SK-N-SH (cell line): ENCODE data around the gene PYDC1. TPM values are rescaled to one million over a fixed set of nuclear protein-coding genes. Genes with fewer than 3 reads are reported as not detected.

Experiments
- CTCF ChIA-PET: fragments of 300-600, 350-600 bp; formaldehyde crosslinking; extraction: SDS; loops from one replicate; lab custom pipeline; 2021; lab: Yijun Ruan, JAX
- POLR2A ChIA-PET: fragments of 350-600 bp; sonication (Branson Sonifier 250); formaldehyde crosslinking; extraction: SDS; loops from one replicate; lab custom pipeline; 2020; ENCODE audit warnings: antibody characterized with exemption, inconsistent platforms; lab: Yijun Ruan, JAX
- DNase-seq: peaks from one replicate; pipeline ENCODE4 v3.0.0; 2012
- H2AFZ ChIP-seq: fragments of 200-600 bp; sonication (generic); 2 replicates; pipeline ENCODE4 v1.8.1; 2016; ENCODE audit warnings: antibody characterized with exemption, mild to moderate bottlenecking, low read depth
- H3F3A ChIP-seq: fragments of 200-600 bp; sonication (generic); replicated peaks from 2 replicates; pipeline ENCODE3; 2016; ENCODE audit warnings: antibody characterized with exemption, mild to moderate bottlenecking; ENCODE audit not compliant: insufficient read depth
- H3K27ac ChIP-seq, 2 experiments: fragments of 200-500 bp in 1 of 2; fragments of 200-600 bp in 1 of 2; sonication (Bioruptor generic) in 1 of 2; sonication (generic), shearing (Covaris generic) in 1 of 2; 2 replicates each; pipeline versions ENCODE4 v1.5.1 to v1.6.1; 2014 to 2016; ENCODE audit warnings: low read depth in 2 of 2, inconsistent platforms in 1 of 2, low read length in 1 of 2, mild to moderate bottlenecking in 1 of 2, mixed read lengths in 1 of 2
- H3K27me3 ChIP-seq: fragments of 200-600 bp; sonication (generic), shearing (Covaris generic); 2 replicates; pipeline ENCODE4 v1.6.1; 2016; ENCODE audit warnings: mixed run types; ENCODE audit not compliant: insufficient read depth
- H3K36me3 ChIP-seq, 2 experiments: fragments of 200-500 bp in 1 of 2; fragments of 200-600 bp in 1 of 2; sonication (Bioruptor generic) in 1 of 2; sonication (generic) in 1 of 2; replicated peaks in 1 of 2; 2 replicates each; pipeline versions ENCODE3 to v1.5.1; 2014 to 2016; ENCODE audit warnings: low read length in 1 of 2, mild to moderate bottlenecking in 1 of 2; ENCODE audit not compliant: insufficient read depth in 2 of 2, control insufficient read depth in 1 of 2
- H3K4me1 ChIP-seq, 2 experiments: fragments of 200-500 bp in 1 of 2; fragments of 200-600 bp in 1 of 2; sonication (Bioruptor generic) in 1 of 2; sonication (generic), shearing (Covaris generic) in 1 of 2; 2 replicates each; pipeline versions ENCODE4 v1.5.1 to v1.6.1; 2014 to 2016; ENCODE audit warnings: low read depth in 1 of 2, low read length in 1 of 2, mixed run types in 1 of 2; ENCODE audit not compliant: insufficient read depth in 2 of 2, control insufficient read depth in 1 of 2
- H3K4me2 ChIP-seq: fragments of 200-600 bp; sonication (generic), shearing (Covaris generic); 2 replicates; pipeline ENCODE4 v1.6.1; 2017; ENCODE audit warnings: mixed run types
- H3K4me3 ChIP-seq, 2 experiments: fragments of 200-500 bp in 1 of 2; fragments of 200-600 bp in 1 of 2; sonication (Bioruptor generic) in 1 of 2; sonication (generic), shearing (Covaris generic) in 1 of 2; 2 replicates each; pipeline versions ENCODE4 v1.5.1 to v1.8.1; 2014 to 2016; ENCODE audit warnings: low read depth in 2 of 2, inconsistent platforms in 1 of 2, low read length in 1 of 2, mild to moderate bottlenecking in 1 of 2, mixed read lengths in 1 of 2, moderate library complexity in 1 of 2
- H3K79me2 ChIP-seq: fragments of 200-600 bp; sonication (generic); 2 replicates; pipeline ENCODE4 v1.8.1; 2017; ENCODE audit warnings: mild to moderate bottlenecking; ENCODE audit not compliant: insufficient read depth
- H3K9ac ChIP-seq: fragments of 200-600 bp; sonication (generic); 2 replicates; pipeline ENCODE4 v1.6.1; 2017; ENCODE audit warnings: mixed run types
- H3K9me2 ChIP-seq: fragments of 200-600 bp; sonication (generic); 2 replicates; pipeline ENCODE4 v1.6.1; 2017; ENCODE audit warnings: mixed run types
- H3K9me3 ChIP-seq: fragments of 200-600 bp; sonication (generic); 2 replicates; pipeline ENCODE4 v1.6.1; 2017; ENCODE audit warnings: mixed run types, mild to moderate bottlenecking, moderate library complexity
- H4K20me1 ChIP-seq: fragments of 200-600 bp; sonication (generic); 2 replicates; pipeline ENCODE4 v1.6.1; 2017; ENCODE audit warnings: mild to moderate bottlenecking, mixed run types; ENCODE audit not compliant: insufficient read depth
- ELF1 ChIP-seq: IDR thresholded peaks from 2 replicates; pipeline ENCODE4 v1.4.0; 2012
- EP300 ChIP-seq, 2 experiments: IDR thresholded peaks; 2 replicates each; pipeline versions ENCODE4 v1.4.0 to v1.6.1; 2012; ENCODE audit warnings: borderline replicate concordance in 1 of 2, low read depth in 1 of 2, low read length in 1 of 2
- EZH2phosphoT487 ChIP-seq: fragments of 200-600 bp; sonication (generic); IDR thresholded peaks from 2 replicates; pipeline ENCODE4 v1.6.1; 2017; ENCODE audit warnings: low read depth, mixed run types, mild to moderate bottlenecking, antibody characterized with exemption, moderate library complexity, borderline replicate concordance
- GABPA ChIP-seq: IDR thresholded peaks from 2 replicates; pipeline ENCODE4 v1.4.0; 2012; ENCODE audit warnings: low read depth, mild to moderate bottlenecking
- JUND ChIP-seq: IDR thresholded peaks from 2 replicates; pipeline ENCODE4 v1.4.0; 2012
- NRF1 ChIP-seq: IDR thresholded peaks from 2 replicates; pipeline ENCODE4 v1.6.1; 2012; ENCODE audit warnings: low read depth, mild to moderate bottlenecking, low read length
- RAD21 ChIP-seq: IDR thresholded peaks from 2 replicates; pipeline ENCODE4 v1.6.1; 2012; ENCODE audit warnings: mild to moderate bottlenecking, low read length
- RCOR1 ChIP-seq: fragments of 150-350 bp; IDR thresholded peaks from 2 replicates; pipeline ENCODE4 v1.6.1; 2017; ENCODE audit warnings: antibody characterized with exemption, low read length
- RFX5 ChIP-seq: IDR thresholded peaks from 2 replicates; pipeline ENCODE4 v1.6.1; 2012; ENCODE audit warnings: mild to moderate bottlenecking, improper control_type of control experiment, low read length
- SIN3A ChIP-seq: IDR thresholded peaks from 2 replicates; pipeline ENCODE4 v1.6.1; 2012; ENCODE audit warnings: low read depth, mild to moderate bottlenecking, low read length, moderate library complexity, borderline replicate concordance
- SMC3 ChIP-seq: IDR thresholded peaks from 2 replicates; pipeline ENCODE4 v1.6.1; 2012; ENCODE audit warnings: low read depth, low read length, improper control_type of control experiment
- TCF12 ChIP-seq: IDR thresholded peaks from 2 replicates; pipeline ENCODE4 v1.4.0; 2012
- WGBS: methylation state at CpG from one replicate; pipeline ENCODE4 v1.1.6; 2017; ENCODE audit warnings: low lambda C conversion rate; 5-methylcytosine and 5-hydroxymethylcytosine counted together
- polyA plus RNA-seq, 3 experiments: library from polyadenylated mRNA; depleted of rRNA; stranded (reverse); fragments of >200 nt; gene quantifications; 2 replicates each; pipeline ENCODE4 v1.2.3, GENCODE V29; 2012
- TF ChIP-seq, protein P1 (sequence below): fragments of 150-350 bp; IDR thresholded peaks from 2 replicates; pipeline ENCODE4 v1.6.1; 2017; ENCODE audit warnings: antibody characterized with exemption, low read length, low read depth, borderline replicate concordance
- TF ChIP-seq, protein P2 (sequence below): IDR thresholded peaks from 2 replicates; pipeline ENCODE4 v1.4.0; 2012; ENCODE audit warnings: low read depth, borderline replicate concordance
- TF ChIP-seq, protein P3 (sequence below): IDR thresholded peaks from 2 replicates; pipeline ENCODE4 v1.4.0; 2012; ENCODE audit warnings: low read depth, borderline replicate concordance
- TF ChIP-seq, protein P4 (sequence below): IDR thresholded peaks from 2 replicates; pipeline ENCODE4 v1.4.0; 2012; ENCODE audit warnings: low read depth
- TF ChIP-seq, protein P5 (sequence below): fragments of 200-600 bp; sonication (generic); IDR thresholded peaks from 2 replicates; pipeline ENCODE4 v1.6.1; 2017; ENCODE audit warnings: antibody characterized with exemption, mild to moderate bottlenecking, moderate library complexity
- TF ChIP-seq, protein P6 (sequence below): IDR thresholded peaks from 2 replicates; pipeline ENCODE4 v1.6.1; 2012; ENCODE audit warnings: mild to moderate bottlenecking, low read depth, low read length, moderate library complexity

The PYDC1 gene
- polyA plus RNA-seq, 1 of the 3 experiments (the other 2 are of a cell fraction) = not detected

DNA sequence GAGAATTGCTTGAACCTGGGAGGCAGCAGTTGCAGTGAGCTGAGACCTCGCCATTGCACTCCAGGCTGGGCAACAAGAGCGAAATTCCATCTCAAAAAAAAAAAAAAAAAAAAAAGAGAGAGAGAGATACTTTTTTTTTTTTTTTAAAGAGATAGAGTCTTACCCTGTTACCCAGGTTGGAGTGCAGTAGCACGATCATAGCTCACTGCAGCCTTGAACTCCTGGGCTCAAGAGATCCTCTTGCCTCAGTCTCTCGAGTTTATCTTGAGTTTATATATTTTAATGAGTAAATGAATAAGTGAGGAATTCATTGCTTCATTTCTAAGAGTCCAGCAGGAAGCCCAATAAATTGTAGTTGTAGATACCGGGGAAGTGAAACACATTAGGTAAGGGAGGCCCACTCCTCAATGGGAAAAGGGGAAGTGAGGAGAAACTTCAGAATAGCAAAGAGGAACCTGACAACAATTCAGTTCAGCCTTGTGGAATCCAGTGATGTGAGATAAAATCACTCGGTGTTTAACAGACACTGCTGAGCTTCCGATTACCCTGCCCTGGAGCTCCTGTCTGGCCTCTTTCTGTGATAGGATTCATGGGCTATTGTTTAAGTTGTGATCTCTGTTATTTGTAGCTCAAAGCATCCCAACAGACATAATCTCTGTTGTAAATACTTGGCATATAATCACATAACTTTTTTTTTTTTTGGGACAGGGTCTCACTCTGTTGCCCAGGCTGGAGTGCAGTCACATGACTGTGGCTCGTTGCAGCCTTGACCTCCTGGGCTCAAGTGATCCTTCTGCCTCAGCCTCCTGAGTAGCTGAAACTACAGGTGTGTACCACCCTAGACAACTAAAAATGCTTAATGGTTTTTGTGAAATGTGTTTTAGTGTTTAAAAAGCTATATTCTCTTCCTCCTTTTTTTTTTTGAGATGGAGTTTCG is 27.1 kb upstream of the PYDC1 start (continued):
- TF ChIP-seq, protein P1, sequence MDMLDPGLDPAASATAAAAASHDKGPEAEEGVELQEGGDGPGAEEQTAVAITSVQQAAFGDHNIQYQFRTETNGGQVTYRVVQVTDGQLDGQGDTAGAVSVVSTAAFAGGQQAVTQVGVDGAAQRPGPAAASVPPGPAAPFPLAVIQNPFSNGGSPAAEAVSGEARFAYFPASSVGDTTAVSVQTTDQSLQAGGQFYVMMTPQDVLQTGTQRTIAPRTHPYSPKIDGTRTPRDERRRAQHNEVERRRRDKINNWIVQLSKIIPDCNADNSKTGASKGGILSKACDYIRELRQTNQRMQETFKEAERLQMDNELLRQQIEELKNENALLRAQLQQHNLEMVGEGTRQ = no peak
- TF ChIP-seq, all 33 proteins: peak for 0

DNA sequence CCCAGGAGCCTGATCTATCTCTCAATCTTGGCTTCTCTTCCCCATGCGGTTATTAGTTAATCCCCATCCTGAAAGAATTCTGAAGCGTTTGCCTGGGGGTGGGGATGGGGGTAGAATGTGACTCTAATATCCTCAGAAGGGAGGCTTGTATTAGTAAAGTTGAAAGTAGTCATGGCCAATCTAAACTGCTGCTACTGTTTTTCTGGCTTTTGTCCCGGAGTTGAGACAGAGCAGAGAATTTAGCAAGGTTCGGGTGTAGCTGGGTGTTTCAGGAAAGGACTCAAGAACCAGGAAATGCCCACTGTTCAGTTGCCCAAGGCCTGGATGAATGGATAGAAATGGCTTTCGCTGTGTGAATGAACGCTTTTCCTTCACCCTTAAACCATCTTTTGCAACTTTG is 25.3 kb upstream of the PYDC1 start:
- Histone ChIP-seq H2AFZ (no peak overlapping the region), H3K9me2 (no peaks in the 10 kb centered on the region), H3K4me3 (no peak overlapping the region), H3K36me3 (no peaks in the 10 kb centered on the region), H3K9ac (no peak overlapping the region), H3K27me3 (peaks cover 85% of the 10 kb centered on the region), H3K4me1 (no peaks in the 10 kb centered on the region), H4K20me1 (no peaks in the 10 kb centered on the region), H3F3A (no peaks in the 10 kb centered on the region), H3K9me3 (no peaks in the 10 kb centered on the region), H3K4me2 (no peak overlapping the region), H3K27ac (no peak overlapping the region), H3K79me2 (no peaks in the 10 kb centered on the region)
- POLR2A ChIA-PET = no interaction called here
- CTCF ChIA-PET = no interaction called here
- DNase-seq = no peak
- 8% methylated on average over 6 of the region's 6 CpGs for WGBS
- TF ChIP-seq JUND (no peak), SMC3 (no peak), SIN3A (no peak), EZH2phosphoT487 (no peak), GABPA (no peak), TCF12 (no peak), ELF1 (no peak), RFX5 (no peak), RCOR1 (no peak), RAD21 (no peak), NRF1 (no peak), EP300 (IDR thresholded peaks at IDR 0.05; ENCODE audit: borderline replicate concordance in 1 of 2, low read depth in 1 of 2, low read length in 1 of 2) (no peak)
- TF ChIP-seq, protein P2, sequence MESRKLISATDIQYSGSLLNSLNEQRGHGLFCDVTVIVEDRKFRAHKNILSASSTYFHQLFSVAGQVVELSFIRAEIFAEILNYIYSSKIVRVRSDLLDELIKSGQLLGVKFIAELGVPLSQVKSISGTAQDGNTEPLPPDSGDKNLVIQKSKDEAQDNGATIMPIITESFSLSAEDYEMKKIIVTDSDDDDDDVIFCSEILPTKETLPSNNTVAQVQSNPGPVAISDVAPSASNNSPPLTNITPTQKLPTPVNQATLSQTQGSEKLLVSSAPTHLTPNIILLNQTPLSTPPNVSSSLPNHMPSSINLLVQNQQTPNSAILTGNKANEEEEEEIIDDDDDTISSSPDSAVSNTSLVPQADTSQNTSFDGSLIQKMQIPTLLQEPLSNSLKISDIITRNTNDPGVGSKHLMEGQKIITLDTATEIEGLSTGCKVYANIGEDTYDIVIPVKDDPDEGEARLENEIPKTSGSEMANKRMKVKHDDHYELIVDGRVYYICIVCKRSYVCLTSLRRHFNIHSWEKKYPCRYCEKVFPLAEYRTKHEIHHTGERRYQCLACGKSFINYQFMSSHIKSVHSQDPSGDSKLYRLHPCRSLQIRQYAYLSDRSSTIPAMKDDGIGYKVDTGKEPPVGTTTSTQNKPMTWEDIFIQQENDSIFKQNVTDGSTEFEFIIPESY = no peak
- TF ChIP-seq, protein P3, sequence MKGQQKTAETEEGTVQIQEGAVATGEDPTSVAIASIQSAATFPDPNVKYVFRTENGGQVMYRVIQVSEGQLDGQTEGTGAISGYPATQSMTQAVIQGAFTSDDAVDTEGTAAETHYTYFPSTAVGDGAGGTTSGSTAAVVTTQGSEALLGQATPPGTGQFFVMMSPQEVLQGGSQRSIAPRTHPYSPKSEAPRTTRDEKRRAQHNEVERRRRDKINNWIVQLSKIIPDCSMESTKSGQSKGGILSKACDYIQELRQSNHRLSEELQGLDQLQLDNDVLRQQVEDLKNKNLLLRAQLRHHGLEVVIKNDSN = no peak
- TF ChIP-seq, protein P4, sequence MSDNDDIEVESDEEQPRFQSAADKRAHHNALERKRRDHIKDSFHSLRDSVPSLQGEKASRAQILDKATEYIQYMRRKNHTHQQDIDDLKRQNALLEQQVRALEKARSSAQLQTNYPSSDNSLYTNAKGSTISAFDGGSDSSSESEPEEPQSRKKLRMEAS = no peak
- TF ChIP-seq, protein P5, sequence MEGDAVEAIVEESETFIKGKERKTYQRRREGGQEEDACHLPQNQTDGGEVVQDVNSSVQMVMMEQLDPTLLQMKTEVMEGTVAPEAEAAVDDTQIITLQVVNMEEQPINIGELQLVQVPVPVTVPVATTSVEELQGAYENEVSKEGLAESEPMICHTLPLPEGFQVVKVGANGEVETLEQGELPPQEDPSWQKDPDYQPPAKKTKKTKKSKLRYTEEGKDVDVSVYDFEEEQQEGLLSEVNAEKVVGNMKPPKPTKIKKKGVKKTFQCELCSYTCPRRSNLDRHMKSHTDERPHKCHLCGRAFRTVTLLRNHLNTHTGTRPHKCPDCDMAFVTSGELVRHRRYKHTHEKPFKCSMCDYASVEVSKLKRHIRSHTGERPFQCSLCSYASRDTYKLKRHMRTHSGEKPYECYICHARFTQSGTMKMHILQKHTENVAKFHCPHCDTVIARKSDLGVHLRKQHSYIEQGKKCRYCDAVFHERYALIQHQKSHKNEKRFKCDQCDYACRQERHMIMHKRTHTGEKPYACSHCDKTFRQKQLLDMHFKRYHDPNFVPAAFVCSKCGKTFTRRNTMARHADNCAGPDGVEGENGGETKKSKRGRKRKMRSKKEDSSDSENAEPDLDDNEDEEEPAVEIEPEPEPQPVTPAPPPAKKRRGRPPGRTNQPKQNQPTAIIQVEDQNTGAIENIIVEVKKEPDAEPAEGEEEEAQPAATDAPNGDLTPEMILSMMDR = no peak
- TF ChIP-seq, protein P6, sequence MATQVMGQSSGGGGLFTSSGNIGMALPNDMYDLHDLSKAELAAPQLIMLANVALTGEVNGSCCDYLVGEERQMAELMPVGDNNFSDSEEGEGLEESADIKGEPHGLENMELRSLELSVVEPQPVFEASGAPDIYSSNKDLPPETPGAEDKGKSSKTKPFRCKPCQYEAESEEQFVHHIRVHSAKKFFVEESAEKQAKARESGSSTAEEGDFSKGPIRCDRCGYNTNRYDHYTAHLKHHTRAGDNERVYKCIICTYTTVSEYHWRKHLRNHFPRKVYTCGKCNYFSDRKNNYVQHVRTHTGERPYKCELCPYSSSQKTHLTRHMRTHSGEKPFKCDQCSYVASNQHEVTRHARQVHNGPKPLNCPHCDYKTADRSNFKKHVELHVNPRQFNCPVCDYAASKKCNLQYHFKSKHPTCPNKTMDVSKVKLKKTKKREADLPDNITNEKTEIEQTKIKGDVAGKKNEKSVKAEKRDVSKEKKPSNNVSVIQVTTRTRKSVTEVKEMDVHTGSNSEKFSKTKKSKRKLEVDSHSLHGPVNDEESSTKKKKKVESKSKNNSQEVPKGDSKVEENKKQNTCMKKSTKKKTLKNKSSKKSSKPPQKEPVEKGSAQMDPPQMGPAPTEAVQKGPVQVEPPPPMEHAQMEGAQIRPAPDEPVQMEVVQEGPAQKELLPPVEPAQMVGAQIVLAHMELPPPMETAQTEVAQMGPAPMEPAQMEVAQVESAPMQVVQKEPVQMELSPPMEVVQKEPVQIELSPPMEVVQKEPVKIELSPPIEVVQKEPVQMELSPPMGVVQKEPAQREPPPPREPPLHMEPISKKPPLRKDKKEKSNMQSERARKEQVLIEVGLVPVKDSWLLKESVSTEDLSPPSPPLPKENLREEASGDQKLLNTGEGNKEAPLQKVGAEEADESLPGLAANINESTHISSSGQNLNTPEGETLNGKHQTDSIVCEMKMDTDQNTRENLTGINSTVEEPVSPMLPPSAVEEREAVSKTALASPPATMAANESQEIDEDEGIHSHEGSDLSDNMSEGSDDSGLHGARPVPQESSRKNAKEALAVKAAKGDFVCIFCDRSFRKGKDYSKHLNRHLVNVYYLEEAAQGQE = no peak
